Measurements from ENCODE around the gene NIPBL.

- TF ChIP-seq POLR2AphosphoS5 (IDR thresholded peaks at IDR 0.05) = no peak
- TF ChIP-seq, protein P1, sequence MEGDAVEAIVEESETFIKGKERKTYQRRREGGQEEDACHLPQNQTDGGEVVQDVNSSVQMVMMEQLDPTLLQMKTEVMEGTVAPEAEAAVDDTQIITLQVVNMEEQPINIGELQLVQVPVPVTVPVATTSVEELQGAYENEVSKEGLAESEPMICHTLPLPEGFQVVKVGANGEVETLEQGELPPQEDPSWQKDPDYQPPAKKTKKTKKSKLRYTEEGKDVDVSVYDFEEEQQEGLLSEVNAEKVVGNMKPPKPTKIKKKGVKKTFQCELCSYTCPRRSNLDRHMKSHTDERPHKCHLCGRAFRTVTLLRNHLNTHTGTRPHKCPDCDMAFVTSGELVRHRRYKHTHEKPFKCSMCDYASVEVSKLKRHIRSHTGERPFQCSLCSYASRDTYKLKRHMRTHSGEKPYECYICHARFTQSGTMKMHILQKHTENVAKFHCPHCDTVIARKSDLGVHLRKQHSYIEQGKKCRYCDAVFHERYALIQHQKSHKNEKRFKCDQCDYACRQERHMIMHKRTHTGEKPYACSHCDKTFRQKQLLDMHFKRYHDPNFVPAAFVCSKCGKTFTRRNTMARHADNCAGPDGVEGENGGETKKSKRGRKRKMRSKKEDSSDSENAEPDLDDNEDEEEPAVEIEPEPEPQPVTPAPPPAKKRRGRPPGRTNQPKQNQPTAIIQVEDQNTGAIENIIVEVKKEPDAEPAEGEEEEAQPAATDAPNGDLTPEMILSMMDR (IDR thresholded peaks at IDR 0.05) = no peak
These were observed 88.6 kb downstream of the NIPBL start for GRCh38 chr5:36965179-36965578.

Measured in transverse colon (tissue), 4 donors.